HCT116 (cell line): ENCODE results near the gene FGFR3.

ENCODE experiments used
- EZH2 ChIP-seq: fragments of 200-600 bp; sonication (generic); IDR thresholded peaks from 2 replicates; pipeline ENCODE4 v1.6.1; 2017; ENCODE audit warnings: antibody characterized with exemption, mixed run types
- JUND ChIP-seq: IDR thresholded peaks from 2 replicates; pipeline ENCODE4 v1.6.1; 2012
- POLR2A ChIP-seq: IDR thresholded peaks from 2 replicates; pipeline ENCODE4 v1.7.0; 2011; ENCODE audit warnings: borderline replicate concordance; ENCODE audit not compliant: insufficient read depth, insufficient read length; ENCODE audit errors: extremely low read depth
- RAD21 ChIP-seq: IDR thresholded peaks from 2 replicates; pipeline ENCODE4 v1.6.1; 2012; ENCODE audit warnings: low read depth, mild to moderate bottlenecking
- SP1 ChIP-seq: IDR thresholded peaks from 2 replicates; pipeline ENCODE4 v1.6.1; 2012; ENCODE audit warnings: low read depth
- TF ChIP-seq, protein P1 (sequence below), 3 experiments: fragments of 200-600 bp in 1 of 3; sonication (generic) in 1 of 3; IDR thresholded peaks in 2 of 3; conservative IDR thresholded peaks in 1 of 3; 2 replicates each; pipeline ENCODE4 v1.5.1; 2012 to 2017; ENCODE audit warnings: low read depth in 2 of 3, low read length in 2 of 3, antibody characterized with exemption in 1 of 3, borderline replicate concordance in 1 of 3, control low read depth in 1 of 3, mild to moderate bottlenecking in 1 of 3, mixed read lengths in 1 of 3, mixed run types in 1 of 3, moderate library complexity in 1 of 3; ENCODE audit not compliant: insufficient read depth in 1 of 3

DNA sequence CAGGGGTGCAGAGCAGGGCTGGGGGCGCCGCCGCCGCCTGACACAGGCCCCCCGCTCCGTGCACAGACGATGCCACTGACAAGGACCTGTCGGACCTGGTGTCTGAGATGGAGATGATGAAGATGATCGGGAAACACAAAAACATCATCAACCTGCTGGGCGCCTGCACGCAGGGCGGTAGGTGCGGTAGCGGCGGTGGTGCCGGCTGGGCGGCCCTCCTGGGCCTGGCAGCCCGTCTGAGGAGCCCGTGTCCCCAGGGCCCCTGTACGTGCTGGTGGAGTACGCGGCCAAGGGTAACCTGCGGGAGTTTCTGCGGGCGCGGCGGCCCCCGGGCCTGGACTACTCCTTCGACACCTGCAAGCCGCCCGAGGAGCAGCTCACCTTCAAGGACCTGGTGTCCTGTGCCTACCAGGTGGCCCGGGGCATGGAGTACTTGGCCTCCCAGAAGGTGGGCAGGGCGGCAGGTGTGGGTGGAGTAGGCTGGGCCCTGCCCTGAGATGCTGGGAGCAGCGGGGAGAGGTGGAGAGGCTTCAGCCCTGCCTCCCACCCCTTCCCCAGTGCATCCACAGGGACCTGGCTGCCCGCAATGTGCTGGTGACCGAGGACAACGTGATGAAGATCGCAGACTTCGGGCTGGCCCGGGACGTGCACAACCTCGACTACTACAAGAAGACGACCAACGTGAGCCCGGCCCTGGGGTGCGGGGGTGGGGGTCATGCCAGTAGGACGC is 12.6 kb downstream of the FGFR3 start:
- TF ChIP-seq POLR2A (no peak), SP1 (no peak), RAD21 (no peak), EZH2 (no peak), JUND (no peak)
- TF ChIP-seq, protein P1, sequence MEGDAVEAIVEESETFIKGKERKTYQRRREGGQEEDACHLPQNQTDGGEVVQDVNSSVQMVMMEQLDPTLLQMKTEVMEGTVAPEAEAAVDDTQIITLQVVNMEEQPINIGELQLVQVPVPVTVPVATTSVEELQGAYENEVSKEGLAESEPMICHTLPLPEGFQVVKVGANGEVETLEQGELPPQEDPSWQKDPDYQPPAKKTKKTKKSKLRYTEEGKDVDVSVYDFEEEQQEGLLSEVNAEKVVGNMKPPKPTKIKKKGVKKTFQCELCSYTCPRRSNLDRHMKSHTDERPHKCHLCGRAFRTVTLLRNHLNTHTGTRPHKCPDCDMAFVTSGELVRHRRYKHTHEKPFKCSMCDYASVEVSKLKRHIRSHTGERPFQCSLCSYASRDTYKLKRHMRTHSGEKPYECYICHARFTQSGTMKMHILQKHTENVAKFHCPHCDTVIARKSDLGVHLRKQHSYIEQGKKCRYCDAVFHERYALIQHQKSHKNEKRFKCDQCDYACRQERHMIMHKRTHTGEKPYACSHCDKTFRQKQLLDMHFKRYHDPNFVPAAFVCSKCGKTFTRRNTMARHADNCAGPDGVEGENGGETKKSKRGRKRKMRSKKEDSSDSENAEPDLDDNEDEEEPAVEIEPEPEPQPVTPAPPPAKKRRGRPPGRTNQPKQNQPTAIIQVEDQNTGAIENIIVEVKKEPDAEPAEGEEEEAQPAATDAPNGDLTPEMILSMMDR (IDR thresholded peaks at IDR 0.05 in 2 of 3, conservative IDR thresholded peaks at IDR 0.05 in 1 of 3; ENCODE audit: borderline replicate concordance in 1 of 3, insufficient read depth in 1 of 3, low read depth in 2 of 3, low read length in 2 of 3): no peak
